HepG2 (cell line): ENCODE results near the gene ZNF771. TPM values are rescaled to one million over a fixed set of nuclear protein-coding genes. Genes with fewer than 3 reads are reported as not detected.

ENCODE experiments used
- BRCA1 ChIP-seq: sonication (generic); formaldehyde crosslinking; IDR thresholded peaks from 2 replicates; pipeline ENCODE4 v1.4.0; 2020; ENCODE audit warnings: missing genetic modification reagents
- CBX5 ChIP-seq: sonication (generic); formaldehyde crosslinking; IDR thresholded peaks from 2 replicates; pipeline ENCODE4 v1.4.0; 2020; ENCODE audit warnings: missing genetic modification reagents, borderline replicate concordance
- KMT2B ChIP-seq: IDR thresholded peaks from 2 replicates; pipeline ENCODE4 v1.6.1; 2016; ENCODE audit warnings: missing genetic modification reagents, missing compliant biosample characterization
- MAFF ChIP-seq: IDR thresholded peaks from 2 replicates; pipeline ENCODE4 v1.6.1; 2011; ENCODE audit warnings: low read depth, low read length, improper control_type of control experiment
- MED8 ChIP-seq: sonication (generic); formaldehyde crosslinking; IDR thresholded peaks from 2 replicates; pipeline ENCODE4 v1.8.1; 2023; ENCODE audit warnings: mild to moderate bottlenecking, missing genetic modification reagents; ENCODE audit not compliant: insufficient replicate concordance
- NFIC ChIP-seq: IDR thresholded peaks from 2 replicates; pipeline ENCODE4 v1.6.1; 2012; ENCODE audit warnings: mild to moderate bottlenecking, low read length, inconsistent platforms
- RARA ChIP-seq: IDR thresholded peaks from 2 replicates; pipeline ENCODE4 v1.6.1; 2016; ENCODE audit warnings: missing genetic modification reagents, missing compliant biosample characterization
- SAFB2 ChIP-seq: sonication (generic); formaldehyde crosslinking; IDR thresholded peaks from 2 replicates; pipeline ENCODE4 v1.5.1; 2020; ENCODE audit warnings: missing genetic modification reagents, low read depth, mild to moderate bottlenecking, borderline replicate concordance
- SIX1 ChIP-seq: sonication (generic); formaldehyde crosslinking; IDR thresholded peaks from 2 replicates; pipeline ENCODE4 v1.4.0; 2020; ENCODE audit warnings: missing genetic modification reagents, borderline replicate concordance
- SRF ChIP-seq: IDR thresholded peaks from 2 replicates; pipeline ENCODE4 v1.6.1; 2011; ENCODE audit warnings: mild to moderate bottlenecking, low read depth, low read length, moderate library complexity
- ZBTB1 ChIP-seq: sonication (generic); formaldehyde crosslinking; IDR thresholded peaks from 2 replicates; pipeline ENCODE4 v1.4.0; 2020; ENCODE audit warnings: missing genetic modification reagents, borderline replicate concordance
- ZBTB26 ChIP-seq: IDR thresholded peaks from 2 replicates; pipeline ENCODE4 v1.6.1; 2016; ENCODE audit warnings: missing compliant biosample characterization, missing genetic modification reagents, borderline replicate concordance
- ZNF292 ChIP-seq: sonication (generic); formaldehyde crosslinking; IDR thresholded peaks from 2 replicates; pipeline ENCODE4 v1.8.1; 2022; ENCODE audit warnings: mild to moderate bottlenecking, low read depth, missing genetic modification reagents, borderline replicate concordance
- ZNF331 ChIP-seq: sonication (generic); formaldehyde crosslinking; IDR thresholded peaks from 2 replicates; pipeline ENCODE4 v1.4.0; 2020; ENCODE audit warnings: missing genetic modification reagents
- ZNF550 ChIP-seq: sonication (generic); formaldehyde crosslinking; IDR thresholded peaks from 2 replicates; pipeline ENCODE4 v1.4.0; 2020; ENCODE audit warnings: mild to moderate bottlenecking, missing genetic modification reagents, borderline replicate concordance
- ZNF563 ChIP-seq: sonication (generic); formaldehyde crosslinking; IDR thresholded peaks from 2 replicates; pipeline ENCODE4 v1.8.0; 2022; ENCODE audit warnings: mild to moderate bottlenecking, moderate library complexity, missing genetic modification reagents
- ZNF740 ChIP-seq: sonication (generic); formaldehyde crosslinking; IDR thresholded peaks from 2 replicates; pipeline ENCODE4 v1.4.0; 2020; ENCODE audit warnings: missing genetic modification reagents
- polyA plus RNA-seq, 8 experiments: library from polyadenylated mRNA; depleted of rRNA in 3 of 8; stranded (reverse) in 7 of 8; unstranded in 1 of 8; fragments of >200 nt; fragmentation: Illumina TruSeq in 4 of 8; extraction: Trizol in 4 of 8; gene quantifications; 2 replicates each; pipeline versions ENCODE4 v1.2.1 to v1.2.3, GENCODE V29; 2011 to 2016; ENCODE audit warnings: low read depth in 4 of 8, missing spikeins in 1 of 8, mixed read lengths in 1 of 8; ENCODE audit not compliant: insufficient read depth in 1 of 8
- total RNA-seq, 5 experiments: library from RNA; depleted of rRNA; stranded (reverse); fragments of >200 nt; fragmentation: Illumina TruSeq; extraction: Trizol; gene quantifications; 2 replicates each; pipeline ENCODE4 v1.2.3, GENCODE V29; 2016; ENCODE audit warnings: low read depth in 1 of 5
- TF ChIP-seq, protein P1 (sequence below): sonication (generic); formaldehyde crosslinking; IDR thresholded peaks from 2 replicates; pipeline ENCODE4 v1.5.0; 2020; ENCODE audit warnings: missing genetic modification reagents
- TF ChIP-seq, protein P2 (sequence below): sonication (generic); formaldehyde crosslinking; IDR thresholded peaks from 2 replicates; pipeline ENCODE4 v1.4.0; 2020; ENCODE audit warnings: missing genetic modification reagents
- TF ChIP-seq, protein P3 (sequence below): sonication (generic); formaldehyde crosslinking; IDR thresholded peaks from 2 replicates; pipeline ENCODE4 v1.5.0; 2020; ENCODE audit warnings: missing genetic modification reagents
- TF ChIP-seq, protein P4 (sequence below): sonication (generic); formaldehyde crosslinking; IDR thresholded peaks from 2 replicates; pipeline ENCODE4 v1.4.0; 2020; ENCODE audit warnings: mild to moderate bottlenecking, missing genetic modification reagents

Gene ZNF771
- total and polyA plus RNA-seq, 2 of the 13 experiments (the other 11 are each of a cell fraction or from before 2014, with no cell fraction given): 5.0 to 11.8 TPM

- TF ChIP-seq, protein P1, sequence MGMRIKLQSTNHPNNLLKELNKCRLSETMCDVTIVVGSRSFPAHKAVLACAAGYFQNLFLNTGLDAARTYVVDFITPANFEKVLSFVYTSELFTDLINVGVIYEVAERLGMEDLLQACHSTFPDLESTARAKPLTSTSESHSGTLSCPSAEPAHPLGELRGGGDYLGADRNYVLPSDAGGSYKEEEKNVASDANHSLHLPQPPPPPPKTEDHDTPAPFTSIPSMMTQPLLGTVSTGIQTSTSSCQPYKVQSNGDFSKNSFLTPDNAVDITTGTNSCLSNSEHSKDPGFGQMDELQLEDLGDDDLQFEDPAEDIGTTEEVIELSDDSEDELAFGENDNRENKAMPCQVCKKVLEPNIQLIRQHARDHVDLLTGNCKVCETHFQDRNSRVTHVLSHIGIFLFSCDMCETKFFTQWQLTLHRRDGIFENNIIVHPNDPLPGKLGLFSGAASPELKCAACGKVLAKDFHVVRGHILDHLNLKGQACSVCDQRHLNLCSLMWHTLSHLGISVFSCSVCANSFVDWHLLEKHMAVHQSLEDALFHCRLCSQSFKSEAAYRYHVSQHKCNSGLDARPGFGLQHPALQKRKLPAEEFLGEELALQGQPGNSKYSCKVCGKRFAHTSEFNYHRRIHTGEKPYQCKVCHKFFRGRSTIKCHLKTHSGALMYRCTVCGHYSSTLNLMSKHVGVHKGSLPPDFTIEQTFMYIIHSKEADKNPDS (CRISPR knock-in tag): 0 out of 2 replicates have a peak, but pooled peaks have one; percentile 65
- TF ChIP-seq ZBTB26 (CRISPR knock-in tag): peak; percentile 54; the same call in 1 of the 2 replicates
- TF ChIP-seq ZBTB1 (CRISPR knock-in tag): no peak
- TF ChIP-seq ZNF563: peak; percentile 65
- TF ChIP-seq CBX5 (CRISPR knock-in tag): peak; percentile 69; the same call in 1 of the 2 replicates
- TF ChIP-seq, protein P2, sequence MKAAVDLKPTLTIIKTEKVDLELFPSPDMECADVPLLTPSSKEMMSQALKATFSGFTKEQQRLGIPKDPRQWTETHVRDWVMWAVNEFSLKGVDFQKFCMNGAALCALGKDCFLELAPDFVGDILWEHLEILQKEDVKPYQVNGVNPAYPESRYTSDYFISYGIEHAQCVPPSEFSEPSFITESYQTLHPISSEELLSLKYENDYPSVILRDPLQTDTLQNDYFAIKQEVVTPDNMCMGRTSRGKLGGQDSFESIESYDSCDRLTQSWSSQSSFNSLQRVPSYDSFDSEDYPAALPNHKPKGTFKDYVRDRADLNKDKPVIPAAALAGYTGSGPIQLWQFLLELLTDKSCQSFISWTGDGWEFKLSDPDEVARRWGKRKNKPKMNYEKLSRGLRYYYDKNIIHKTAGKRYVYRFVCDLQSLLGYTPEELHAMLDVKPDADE (CRISPR knock-in tag): no peak; the same call in 1 of the 2 replicates
- peak; percentile 58 for TF ChIP-seq KMT2B
- TF ChIP-seq ZNF331 (CRISPR knock-in tag): peak; percentile 77
- TF ChIP-seq BRCA1 (CRISPR knock-in tag): no peak
- 0 out of 2 replicates have a peak, but pooled peaks have one; percentile 63 for TF ChIP-seq ZNF550 (CRISPR knock-in tag)
- no peak for TF ChIP-seq SIX1 (CRISPR knock-in tag)
- no peak for TF ChIP-seq SAFB2 (CRISPR knock-in tag)
- TF ChIP-seq, protein P3, sequence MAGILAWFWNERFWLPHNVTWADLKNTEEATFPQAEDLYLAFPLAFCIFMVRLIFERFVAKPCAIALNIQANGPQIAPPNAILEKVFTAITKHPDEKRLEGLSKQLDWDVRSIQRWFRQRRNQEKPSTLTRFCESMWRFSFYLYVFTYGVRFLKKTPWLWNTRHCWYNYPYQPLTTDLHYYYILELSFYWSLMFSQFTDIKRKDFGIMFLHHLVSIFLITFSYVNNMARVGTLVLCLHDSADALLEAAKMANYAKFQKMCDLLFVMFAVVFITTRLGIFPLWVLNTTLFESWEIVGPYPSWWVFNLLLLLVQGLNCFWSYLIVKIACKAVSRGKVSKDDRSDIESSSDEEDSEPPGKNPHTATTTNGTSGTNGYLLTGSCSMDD (CRISPR knock-in tag): no peak
- no peak for TF ChIP-seq SRF
- TF ChIP-seq, protein P4, sequence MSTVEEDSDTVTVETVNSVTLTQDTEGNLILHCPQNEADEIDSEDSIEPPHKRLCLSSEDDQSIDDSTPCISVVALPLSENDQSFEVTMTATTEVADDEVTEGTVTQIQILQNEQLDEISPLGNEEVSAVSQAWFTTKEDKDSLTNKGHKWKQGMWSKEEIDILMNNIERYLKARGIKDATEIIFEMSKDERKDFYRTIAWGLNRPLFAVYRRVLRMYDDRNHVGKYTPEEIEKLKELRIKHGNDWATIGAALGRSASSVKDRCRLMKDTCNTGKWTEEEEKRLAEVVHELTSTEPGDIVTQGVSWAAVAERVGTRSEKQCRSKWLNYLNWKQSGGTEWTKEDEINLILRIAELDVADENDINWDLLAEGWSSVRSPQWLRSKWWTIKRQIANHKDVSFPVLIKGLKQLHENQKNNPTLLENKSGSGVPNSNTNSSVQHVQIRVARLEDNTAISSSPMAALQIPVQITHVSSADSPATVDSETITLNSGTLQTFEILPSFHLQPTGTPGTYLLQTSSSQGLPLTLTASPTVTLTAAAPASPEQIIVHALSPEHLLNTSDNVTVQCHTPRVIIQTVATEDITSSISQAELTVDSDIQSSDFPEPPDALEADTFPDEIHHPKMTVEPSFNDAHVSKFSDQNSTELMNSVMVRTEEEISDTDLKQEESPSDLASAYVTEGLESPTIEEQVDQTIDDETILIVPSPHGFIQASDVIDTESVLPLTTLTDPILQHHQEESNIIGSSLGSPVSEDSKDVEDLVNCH (CRISPR knock-in tag): 0 out of 2 replicates have a peak, but pooled peaks have one; percentile 85
- TF ChIP-seq MAFF: no peak
- no peak; the same call in 1 of the 2 replicates for TF ChIP-seq NFIC
- TF ChIP-seq RARA (CRISPR knock-in tag): peak; percentile 48
- TF ChIP-seq ZNF740 (CRISPR knock-in tag): peak; percentile 56
- peak; percentile 30; the same call in 1 of the 2 replicates for TF ChIP-seq ZNF292
- peak; percentile 42 for TF ChIP-seq MED8 (CRISPR knock-in tag)
These were observed 12.0 kb upstream of the ZNF771 start, which contains the start of gene ZNF48 (continued) for GRCh38 chr16:30395155-30395991.
